K562 (cell line): Measurements from ENCODE around the gene GANAB. TPM values are rescaled to one million over a fixed set of nuclear protein-coding genes. Genes with fewer than 3 reads are reported as not detected.

ENCODE experiments used
- CHD7 ChIP-seq: fragments of 200-600 bp; sonication (generic); IDR thresholded peaks from one replicate; pipeline ENCODE4 v1.6.1; 2012; ENCODE audit warnings: mild to moderate bottlenecking, low read depth, low read length, inconsistent platforms
- CTCFL ChIP-seq: IDR thresholded peaks from 2 replicates; pipeline ENCODE4 v1.6.1; 2011; ENCODE audit warnings: borderline replicate concordance, low read depth, mild to moderate bottlenecking, moderate library complexity, low read length; ENCODE audit not compliant: insufficient read depth, poor library complexity, severe bottlenecking
- JUN ChIP-seq, 2 experiments: sonication (generic) in 1 of 2; formaldehyde crosslinking in 1 of 2; IDR thresholded peaks; 2 replicates each; pipeline versions ENCODE4 v1.6.1 to v1.8.0; 2012 to 2022; ENCODE audit warnings: borderline replicate concordance in 2 of 2, mild to moderate bottlenecking in 2 of 2, improper control_type of control experiment in 1 of 2, low read depth in 1 of 2, low read length in 1 of 2, missing genetic modification reagents in 1 of 2
- RB1 ChIP-seq: fragments of 450-650 bp; IDR thresholded peaks from 2 replicates; pipeline ENCODE4 v1.6.1; 2017; ENCODE audit warnings: low read depth, mild to moderate bottlenecking
- TCF7L2 ChIP-seq: fragments of 150-350 bp; IDR thresholded peaks from 2 replicates; pipeline ENCODE4 v1.6.1; 2016; ENCODE audit warnings: low read depth, mild to moderate bottlenecking, low read length, moderate library complexity
- ZNF586 ChIP-seq: fragments of 450-650 bp; formaldehyde crosslinking; conservative IDR thresholded peaks from 2 replicates; pipeline ENCODE4 v1.4.0; 2020; ENCODE audit warnings: mild to moderate bottlenecking, moderate library complexity
- polyA plus RNA-seq, 8 experiments: library from polyadenylated mRNA; depleted of rRNA in 4 of 8; stranded (reverse) in 5 of 8; unstranded in 3 of 8; fragments of >200 nt; fragmentation: Nextera tagmentation in 2 of 8; fragmentation: Illumina TruSeq in 1 of 8; extraction: Ambion mirVana in 2 of 8; extraction: Trizol in 1 of 8; gene quantifications; 2 replicates each; pipeline versions ENCODE4 v1.2.1 to v1.2.3, GENCODE V29; 2011 to 2014; ENCODE audit warnings: inconsistent platforms in 1 of 8, missing spikeins in 1 of 8
- total RNA-seq, 7 experiments: library from RNA; depleted of rRNA in 6 of 7; stranded (reverse); fragments of >200 nt in 6 of 7; fragmentation: Illumina TruSeq in 2 of 7; extraction: Trizol in 2 of 7; gene quantifications; 2 replicates each; pipeline versions ENCODE4 v1.2.1 to v1.2.3, GENCODE V29; 2011 to 2021; ENCODE audit warnings: low replicate concordance in 1 of 7
- TF ChIP-seq, protein P1 (sequence below): fragments of 450-650 bp; IDR thresholded peaks from 2 replicates; pipeline ENCODE4 v1.7.0; 2016; ENCODE audit warnings: borderline replicate concordance
- TF ChIP-seq, protein P2 (sequence below): fragments of 250-450 bp; sonication (Bioruptor Pico); IDR thresholded peaks from 2 replicates; pipeline ENCODE4 v1.4.0; 2020; ENCODE audit warnings: borderline replicate concordance

The GANAB gene
- total and polyA plus RNA-seq, 9 of the 15 experiments (the other 6 are each of a cell fraction or from before 2014, with no cell fraction given) = 6.5 to 284 (median 161) TPM

GRCh38 chr11:62601372-62602140 is 44.9 kb downstream of the GANAB start, which contains the start of gene MTA2 (continued):
- TF ChIP-seq CTCFL (no peak), ZNF586 (CRISPR knock-in tag) (no peak), CHD7 (no peak), RB1 (peak; percentile 63), JUN (IDR thresholded peaks at IDR 0.05; ENCODE audit: borderline replicate concordance, low read depth, low read length) (no peak), JUN (CRISPR knock-in tag; IDR thresholded peaks at IDR 0.05; ENCODE audit: borderline replicate concordance) (no peak), TCF7L2 (no peak)
- TF ChIP-seq, protein P1, sequence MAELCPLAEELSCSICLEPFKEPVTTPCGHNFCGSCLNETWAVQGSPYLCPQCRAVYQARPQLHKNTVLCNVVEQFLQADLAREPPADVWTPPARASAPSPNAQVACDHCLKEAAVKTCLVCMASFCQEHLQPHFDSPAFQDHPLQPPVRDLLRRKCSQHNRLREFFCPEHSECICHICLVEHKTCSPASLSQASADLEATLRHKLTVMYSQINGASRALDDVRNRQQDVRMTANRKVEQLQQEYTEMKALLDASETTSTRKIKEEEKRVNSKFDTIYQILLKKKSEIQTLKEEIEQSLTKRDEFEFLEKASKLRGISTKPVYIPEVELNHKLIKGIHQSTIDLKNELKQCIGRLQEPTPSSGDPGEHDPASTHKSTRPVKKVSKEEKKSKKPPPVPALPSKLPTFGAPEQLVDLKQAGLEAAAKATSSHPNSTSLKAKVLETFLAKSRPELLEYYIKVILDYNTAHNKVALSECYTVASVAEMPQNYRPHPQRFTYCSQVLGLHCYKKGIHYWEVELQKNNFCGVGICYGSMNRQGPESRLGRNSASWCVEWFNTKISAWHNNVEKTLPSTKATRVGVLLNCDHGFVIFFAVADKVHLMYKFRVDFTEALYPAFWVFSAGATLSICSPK = no peak
- TF ChIP-seq, protein P2, sequence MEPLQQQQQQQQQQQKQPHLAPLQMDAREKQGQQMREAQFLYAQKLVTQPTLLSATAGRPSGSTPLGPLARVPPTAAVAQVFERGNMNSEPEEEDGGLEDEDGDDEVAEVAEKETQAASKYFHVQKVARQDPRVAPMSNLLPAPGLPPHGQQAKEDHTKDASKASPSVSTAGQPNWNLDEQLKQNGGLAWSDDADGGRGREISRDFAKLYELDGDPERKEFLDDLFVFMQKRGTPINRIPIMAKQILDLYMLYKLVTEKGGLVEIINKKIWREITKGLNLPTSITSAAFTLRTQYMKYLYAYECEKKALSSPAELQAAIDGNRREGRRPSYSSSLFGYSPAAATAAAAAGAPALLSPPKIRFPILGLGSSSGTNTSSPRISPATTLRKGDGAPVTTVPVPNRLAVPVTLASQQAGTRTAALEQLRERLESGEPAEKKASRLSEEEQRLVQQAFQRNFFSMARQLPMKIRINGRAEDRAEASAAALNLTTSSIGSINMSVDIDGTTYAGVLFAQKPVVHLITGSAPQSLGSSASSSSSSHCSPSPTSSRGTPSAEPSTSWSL (CRISPR knock-in tag) = no peak
